Hindlimb muscle (tissue), 1 donor: ENCODE data around the gene KDM3A. TPM values are rescaled to one million over a fixed set of nuclear protein-coding genes. Genes with fewer than 3 reads are reported as not detected.
A peak's percentile ranks its signal among the peaks of the same experiment; 100 is the strongest.

ENCODE experiments used
- DNase-seq: peaks from one replicate; pipeline ENCODE4 v3.0.0-alpha.2; 2013
- polyA plus RNA-seq: library from polyadenylated mRNA; unstranded; fragments of 120-200 nt; gene quantifications from one replicate; pipeline ENCODE4 v1.2.1, GENCODE V29; 2013; ENCODE audit not compliant: insufficient read length

The KDM3A gene
- polyA plus RNA-seq, 1 donor: 62.1 TPM

DNA sequence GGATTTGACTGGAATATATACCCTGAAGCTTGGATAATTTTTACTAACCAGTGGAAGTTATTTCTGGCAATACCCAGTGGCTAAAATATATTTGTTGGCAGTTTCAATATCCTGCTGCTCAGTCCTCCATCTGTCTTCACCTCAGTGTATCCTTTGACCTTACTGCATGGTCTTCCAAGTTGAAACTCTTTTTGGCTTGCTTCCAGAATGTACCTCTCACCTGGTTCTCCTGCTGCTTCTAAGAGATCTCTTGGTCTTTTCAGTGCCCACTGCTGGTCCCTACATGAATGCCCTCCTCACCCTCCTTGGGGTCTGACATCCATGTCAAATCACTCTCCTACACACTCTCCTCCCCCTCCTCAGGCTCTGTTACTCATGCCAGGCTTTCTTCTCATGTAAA, 4.8 kb upstream of the KDM3A start:
- no peak for DNase-seq

DNA sequence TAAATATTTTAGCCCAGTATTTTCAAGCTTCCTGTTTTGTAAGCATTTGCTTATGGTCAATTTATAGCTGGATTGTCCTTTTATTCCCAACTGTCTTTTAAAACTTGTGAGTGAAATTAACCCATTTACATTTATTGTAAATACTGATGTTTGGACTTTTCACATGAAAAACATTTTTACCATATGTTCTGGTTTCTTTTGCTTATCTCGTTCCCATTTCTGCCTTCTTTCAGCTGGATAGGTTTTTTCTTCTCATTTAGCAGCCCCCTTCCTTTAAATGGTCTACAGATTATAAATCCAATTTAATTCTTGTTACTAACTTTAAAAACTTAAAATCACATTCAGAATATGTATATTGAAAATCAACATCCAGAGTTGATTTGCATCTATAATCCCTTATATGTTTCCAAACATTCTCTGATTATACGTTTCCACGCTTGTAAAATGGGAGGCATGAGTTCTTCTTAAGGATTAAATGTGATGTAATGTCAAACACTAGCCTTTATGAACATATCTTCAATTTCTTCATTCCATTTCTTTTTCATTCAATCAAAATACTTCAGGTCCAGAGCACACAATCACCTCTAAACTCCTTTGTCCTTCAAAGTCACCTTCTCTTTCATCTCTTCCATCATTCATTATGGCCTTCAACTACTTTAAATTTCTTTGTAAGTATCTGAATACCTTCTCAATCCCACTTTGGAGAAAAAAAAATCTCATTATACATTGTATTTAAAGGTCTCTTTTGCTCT, 1.1 kb upstream of the KDM3A start:
- peak; percentile 11 for DNase-seq

DNA sequence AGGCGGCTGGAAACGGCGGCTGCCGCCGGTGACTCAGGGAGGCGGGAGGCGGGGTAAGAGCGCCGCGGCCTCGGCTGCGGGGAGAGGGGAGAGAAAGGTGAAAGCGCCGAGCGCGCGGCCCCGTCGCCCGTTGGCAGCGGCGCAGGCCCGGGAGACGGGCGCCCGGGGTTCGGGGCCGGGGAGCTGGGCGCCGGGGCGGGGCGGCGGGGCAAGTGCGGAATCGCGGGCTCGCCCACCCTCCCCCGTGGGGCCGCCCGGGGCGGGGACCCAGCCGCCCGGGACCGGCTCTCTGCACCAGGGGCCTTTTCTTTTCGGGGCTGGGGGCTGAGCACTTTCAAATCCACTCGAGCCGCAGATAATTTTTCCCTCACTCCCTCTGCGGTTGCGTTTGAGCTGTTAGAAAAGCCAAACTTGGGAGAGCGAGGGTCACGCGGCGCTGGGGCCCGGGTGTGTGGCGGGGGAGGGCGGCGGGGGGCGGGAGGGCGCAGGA, 266 bp downstream of the KDM3A start:
- no peak for DNase-seq

DNA sequence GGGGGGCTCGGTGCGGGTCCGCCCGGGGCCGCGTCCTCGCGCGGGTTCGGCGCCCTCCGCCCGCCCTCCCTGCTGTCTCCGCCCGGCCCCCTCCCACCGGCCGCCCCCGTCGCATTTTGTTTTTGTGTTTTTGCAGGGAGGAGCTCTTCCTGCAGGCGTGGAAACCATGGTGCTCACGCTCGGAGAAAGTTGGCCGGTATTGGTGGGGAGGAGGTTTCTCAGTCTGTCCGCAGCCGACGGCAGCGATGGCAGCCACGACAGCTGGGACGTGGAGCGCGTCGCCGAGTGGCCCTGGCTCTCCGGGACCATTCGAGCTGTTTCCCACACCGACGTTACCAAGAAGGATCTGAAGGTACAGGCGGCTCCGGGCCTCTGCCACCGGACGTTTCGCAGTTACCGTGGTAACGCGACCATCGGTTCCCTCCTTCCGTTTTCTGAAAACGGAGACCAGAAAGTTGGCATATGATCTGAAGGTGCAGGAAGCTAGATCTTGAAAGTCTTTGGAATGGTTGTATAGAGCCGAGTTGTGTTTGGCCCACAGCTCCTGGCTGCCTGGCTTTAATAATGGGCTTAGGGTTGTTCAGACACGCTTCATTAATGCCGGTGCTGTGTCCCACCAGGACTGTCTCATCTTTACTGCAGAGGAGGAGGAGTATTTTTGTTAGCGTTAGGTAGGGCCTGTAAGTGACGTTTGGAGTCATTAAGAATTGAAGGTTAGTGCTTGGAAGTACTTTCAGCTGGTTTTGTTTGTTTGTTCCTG, 891 bp downstream of the KDM3A start:
- peak; percentile 79 for DNase-seq

DNA sequence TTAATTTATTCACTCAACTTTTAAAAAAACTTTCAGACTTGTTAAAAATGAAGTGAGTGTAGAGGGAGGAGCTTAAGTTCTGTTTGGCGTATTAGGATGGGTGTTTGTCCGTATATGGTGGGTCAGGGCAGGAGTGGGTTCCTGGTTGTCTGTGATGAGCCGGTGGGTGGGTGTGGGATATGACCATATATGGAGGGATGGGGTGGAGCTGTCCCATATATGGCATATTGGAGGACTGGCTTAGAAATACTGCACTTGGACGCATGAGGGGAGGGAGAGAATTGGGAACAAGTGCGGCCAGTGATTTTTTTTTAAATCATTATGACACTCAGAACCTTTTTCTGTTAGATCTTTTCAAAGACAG, 1.5 kb downstream of the KDM3A start:
- peak; percentile 85 for DNase-seq

DNA sequence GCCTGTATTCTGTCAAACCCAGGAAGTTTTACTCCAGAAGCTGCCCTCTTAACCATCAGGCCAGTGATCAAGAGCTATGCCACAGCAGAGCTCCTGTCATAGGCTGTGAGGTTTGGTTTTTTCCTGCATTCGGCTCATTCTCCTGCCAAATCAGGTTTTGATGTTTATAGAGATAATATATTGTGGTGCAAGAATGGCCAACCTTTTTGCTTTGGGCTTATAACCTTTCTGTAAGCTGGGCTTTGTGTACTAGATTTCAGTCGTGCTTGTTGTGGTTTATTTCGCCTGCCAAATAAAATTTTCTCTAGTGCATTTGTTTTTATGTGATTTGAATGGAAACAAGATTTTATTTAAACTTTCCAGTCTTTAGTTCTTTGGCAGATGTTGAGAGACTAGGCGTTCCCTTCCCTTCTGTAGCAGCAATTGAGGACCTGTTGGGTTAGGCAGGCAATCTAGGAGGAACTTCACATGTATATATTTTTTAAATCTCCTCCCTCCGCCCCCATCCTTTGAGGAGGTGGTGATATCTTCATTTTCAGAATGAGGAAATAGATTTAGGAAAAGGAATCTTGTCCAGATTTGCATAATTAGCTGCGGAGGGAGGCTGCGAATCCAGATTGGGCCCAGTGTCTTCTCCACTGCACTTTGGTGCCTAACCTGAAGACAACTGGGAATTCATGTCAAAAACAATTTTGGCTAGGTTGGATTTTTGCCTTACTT, 2.6 kb downstream of the KDM3A start:
- peak; percentile 12 for DNase-seq

DNA sequence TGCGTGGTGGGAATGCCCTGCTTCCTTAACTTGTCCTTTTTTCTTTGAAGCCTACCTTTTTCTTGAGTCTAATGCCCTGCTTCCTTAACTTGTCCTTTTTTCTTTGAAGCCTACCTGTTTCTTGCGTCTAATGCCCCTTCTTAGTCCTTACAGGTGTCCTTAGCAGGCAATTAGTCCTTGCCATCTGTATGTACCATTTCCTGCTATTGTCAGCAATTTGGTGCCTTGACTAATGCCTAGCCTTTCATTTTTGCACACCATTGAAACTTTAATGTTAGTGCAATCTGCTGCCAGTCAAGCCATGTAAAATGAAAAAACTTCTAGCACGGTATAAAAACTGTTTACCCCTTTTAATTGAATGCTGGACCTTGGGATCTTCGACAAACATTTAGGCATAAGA, 4.3 kb downstream of the KDM3A start:
- no peak for DNase-seq

DNA sequence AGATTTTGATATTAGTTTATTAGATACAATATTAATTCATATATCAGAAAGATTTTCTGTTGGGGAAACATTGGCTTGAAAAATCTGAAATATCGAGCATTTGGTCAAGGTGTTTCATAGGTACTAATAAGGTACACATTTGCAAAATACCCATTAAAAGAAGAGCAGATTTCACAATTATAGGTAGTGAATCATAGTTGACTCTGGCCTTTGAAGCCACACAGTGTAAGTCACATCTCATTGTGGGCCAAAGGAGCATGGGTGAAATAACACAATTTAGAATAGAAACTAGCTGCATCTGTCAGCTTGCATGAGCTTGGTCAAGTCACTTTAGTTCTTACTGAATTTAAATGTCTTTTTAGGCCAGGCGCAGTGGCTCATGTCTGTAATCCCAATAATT, 4.9 kb downstream of the KDM3A start:
- DNase-seq: no peak

DNA sequence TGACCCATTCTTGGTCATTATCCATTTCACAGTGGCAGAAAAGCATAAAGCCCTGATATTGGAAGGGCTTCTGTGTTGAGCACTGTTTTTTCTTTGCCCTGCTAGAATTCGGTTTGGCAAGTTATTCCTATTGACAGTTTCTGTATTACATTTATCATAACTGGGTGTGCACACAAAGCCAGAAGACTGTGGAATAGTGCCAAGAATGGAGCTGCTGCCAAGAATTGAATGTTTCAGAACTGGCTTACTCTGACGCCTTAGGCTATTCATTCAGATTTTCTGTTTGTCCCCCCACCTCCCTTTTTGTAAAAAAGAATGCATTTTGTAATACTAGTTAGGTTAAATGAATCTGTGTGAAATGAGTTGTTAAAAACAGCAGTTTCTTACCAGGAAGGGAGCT, 12.7 kb downstream of the KDM3A start:
- DNase-seq: peak; percentile 63

DNA sequence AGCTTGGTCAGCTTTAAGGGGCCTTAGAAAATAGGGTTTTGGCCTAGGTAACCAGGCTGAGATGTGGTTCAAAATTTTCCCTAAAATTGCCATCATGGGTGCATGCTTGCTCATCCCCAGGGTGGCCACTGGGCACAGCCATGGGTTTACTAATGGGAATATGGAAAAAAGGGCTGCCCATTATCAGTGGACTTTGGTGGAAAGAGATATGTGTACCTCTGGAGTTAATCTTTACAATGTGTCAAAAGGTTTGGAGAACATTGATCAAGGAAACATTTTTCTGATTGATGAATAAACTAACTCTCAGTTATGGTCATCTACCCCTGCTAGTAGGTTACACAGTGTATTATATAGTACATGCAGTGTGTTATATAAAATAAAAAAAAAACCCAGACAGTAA, 13.1 kb downstream of the KDM3A start:
- no peak for DNase-seq

DNA sequence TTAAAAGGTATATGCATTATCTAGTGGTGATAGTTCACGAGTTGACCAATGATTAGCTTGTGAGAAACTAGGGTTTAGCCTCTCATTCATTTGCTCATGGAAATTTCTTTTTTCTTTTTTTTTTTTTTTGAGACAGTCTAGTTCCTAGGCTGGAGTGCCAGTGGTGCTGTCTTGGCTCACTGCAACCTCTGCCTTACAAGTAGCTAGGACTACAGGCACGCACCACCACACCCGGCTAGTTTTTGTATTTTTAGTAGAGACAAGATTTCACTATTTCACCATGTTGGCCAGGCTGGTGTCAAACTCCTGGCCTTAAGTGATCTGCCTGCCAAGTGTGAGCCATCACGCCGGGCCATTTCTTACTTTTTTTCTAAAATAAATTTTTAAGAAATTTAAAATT, 14.0 kb downstream of the KDM3A start:
- DNase-seq: no peak

DNA sequence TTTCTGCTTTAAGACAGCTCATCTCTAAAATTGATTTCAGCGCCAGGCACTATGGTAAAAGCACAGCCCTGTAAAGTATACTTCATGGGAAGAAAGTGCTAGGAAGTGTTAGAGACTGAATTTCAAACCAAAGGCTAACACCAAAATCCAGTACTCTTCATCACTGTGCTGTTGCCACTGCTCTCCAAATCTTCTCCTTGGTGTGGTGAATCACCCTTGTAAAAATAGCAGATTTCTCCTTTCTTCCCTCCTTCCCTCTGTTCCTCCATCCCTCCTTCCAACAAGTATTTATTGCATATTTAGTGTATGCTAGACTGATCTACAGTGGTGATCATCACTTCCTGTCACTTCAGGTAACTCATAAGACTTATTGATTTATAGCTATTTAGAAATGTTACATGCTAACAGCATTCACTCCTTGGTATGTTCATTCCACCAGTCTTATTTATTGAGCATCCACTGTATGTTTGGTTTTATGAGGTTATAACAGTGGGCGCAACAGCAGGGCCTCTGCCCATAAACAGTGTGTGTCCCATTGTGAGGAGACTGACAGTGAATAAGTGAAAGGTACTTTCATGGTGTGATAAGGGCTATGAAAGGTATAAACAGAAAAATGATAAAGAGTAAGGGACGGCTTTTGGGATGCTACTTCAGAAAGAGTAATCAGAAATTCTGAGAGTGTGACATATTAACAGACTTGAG, 20.0 kb downstream of the KDM3A start:
- DNase-seq: no peak

DNA sequence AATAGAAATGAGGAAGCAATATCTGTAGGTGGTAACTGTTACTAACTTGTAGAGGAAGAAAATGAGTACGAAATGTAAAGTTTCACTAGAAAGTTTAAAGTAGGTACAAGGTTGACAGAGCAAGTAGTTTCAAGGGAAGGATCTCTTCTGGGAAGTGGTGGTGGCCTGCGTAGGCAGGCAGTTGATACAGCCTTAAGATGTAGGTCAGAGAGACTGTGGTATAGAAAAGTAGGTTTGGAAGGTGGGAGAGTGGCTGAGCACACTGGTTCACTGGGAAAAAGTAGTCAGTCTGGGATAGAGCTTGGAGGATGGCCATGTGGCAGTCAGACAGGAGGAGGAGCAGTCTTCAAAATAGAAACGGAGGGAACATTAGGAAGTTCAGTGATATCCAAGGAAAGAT, 23.5 kb downstream of the KDM3A start:
- peak; percentile 71 for DNase-seq

DNA sequence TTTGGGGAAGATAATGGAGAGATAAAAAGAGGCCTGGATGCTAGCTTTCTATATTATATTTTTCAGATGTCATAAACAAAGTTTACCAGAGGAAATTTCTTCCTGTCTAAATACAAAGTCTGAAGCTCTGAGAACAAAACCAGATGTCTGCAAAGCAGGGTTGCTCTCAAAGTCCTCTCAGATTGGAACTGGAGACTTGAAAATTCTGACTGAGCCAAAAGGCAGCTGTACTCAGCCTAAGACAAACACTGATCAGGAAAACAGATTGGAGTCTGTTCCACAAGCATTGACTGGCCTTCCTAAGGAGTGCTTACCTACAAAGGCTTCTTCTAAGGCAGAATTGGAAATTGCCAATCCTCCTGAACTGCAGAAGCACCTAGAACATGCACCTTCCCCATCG, 25.1 kb downstream of the KDM3A start:
- peak; percentile 33 for DNase-seq

DNA sequence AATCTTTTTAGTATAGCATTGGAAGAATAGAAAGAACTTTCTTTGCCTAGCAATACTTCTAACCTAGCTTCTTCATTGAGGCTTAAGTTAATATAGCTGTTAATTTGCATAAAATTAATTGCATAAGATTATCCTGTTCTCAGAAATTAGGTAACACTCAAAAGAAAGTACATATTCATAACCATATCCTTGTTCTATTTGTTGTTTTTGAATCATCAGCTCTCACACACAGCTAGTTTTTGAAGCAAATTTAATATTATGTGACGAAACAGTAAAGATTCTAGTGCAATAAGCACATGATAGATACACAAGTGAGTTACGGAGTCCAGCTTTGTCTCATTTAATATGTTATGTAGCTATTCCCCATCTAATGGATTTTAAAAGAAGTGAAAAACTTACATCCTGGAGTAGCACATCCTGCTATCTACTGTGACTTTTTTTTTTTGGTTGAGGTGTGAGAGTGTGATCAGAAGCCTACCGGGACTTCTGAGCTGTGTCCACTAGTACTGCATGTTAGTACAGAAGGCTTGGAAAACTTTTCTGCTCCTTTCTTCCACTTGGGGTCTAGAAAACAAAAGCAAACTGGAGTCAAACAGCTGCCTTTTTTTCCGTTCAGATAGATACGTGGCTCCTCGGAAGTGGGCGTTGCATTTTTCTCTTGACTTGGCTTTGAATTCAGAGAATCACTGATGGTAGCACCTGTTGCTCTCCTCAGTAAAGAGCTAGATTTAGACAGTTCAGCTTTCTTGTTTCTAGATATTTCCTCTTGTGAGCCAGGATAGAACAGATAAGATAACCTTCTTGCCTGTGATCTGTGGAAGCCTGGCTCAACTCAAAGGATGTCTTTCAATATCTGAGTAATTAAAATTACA, 27.2 kb downstream of the KDM3A start:
- no peak for DNase-seq

DNA sequence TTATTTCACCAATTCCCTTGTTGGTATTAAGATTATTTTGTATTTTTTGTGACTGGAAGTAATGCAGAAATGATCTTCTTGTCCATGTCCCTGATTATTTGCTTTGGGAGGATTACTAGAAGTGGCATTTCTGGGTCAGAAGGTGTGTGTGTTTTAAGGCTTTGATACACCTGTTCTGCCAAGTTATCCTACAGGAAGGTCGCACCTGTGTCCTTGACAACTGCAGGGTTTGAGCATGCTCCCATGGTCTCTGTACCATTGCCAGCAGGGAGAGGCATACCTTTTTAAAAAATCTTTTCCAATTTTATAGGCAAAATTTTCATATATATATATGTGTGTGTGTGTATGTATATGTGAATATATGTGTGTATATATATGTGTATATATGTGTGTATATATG, 29.7 kb downstream of the KDM3A start:
- no peak for DNase-seq

DNA sequence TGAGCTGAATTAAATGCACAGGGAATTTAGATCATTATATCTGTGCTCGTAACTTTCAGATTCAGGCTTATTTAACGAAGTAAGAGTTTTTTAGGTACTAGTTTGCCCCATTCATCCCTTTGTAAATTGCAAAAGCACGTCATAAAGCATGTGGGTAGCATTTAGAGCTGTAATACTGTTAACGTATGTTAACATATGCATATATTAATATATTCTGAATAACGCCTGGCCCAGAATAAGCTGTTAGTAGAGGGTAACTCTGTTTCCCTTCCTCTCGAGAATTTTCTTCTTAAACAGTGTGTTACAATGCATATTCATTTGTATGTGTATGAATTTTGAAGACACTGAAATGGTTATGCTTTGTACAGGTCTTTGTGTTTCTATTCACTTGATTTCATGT, 30.5 kb downstream of the KDM3A start:
- no peak for DNase-seq

DNA sequence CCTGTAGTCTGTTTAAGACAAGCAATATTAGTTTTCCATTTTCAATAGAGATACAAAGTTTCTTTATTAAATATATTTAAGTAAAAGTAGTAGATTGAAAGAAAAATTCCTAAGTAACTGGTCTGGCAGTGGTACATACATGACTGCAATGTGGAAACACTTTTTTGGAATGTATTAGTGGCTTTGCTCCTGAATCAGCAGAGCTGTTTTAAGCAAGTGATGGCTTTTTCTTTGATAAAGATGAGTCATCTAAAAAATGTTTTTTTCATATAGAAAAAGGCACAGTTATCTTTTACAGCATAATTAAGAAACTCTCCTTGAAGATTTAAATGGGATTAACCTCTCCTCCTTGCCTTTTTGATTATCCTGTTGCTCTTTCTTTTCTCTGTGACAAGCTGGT, 34.9 kb downstream of the KDM3A start:
- no peak for DNase-seq

DNA sequence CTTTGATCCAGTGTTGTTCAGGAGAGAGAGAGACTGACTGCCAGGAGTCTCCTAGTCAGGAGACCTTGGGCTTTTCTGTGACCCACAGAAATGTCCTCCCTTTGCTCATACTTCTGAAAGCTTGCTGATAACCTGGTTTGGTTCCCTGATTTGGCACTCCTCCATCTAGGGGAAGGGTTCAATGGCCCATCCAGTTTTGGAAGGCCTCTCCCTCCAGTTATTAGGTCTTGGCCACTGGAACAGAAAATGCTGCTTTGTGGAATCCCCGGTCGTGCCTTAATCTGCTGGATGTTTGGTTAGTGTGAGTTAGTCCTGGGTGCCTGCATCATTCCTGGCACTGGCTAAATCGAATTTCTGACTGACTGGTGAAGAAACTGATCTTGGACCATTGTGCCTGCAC, 35.7 kb downstream of the KDM3A start:
- DNase-seq: no peak

DNA sequence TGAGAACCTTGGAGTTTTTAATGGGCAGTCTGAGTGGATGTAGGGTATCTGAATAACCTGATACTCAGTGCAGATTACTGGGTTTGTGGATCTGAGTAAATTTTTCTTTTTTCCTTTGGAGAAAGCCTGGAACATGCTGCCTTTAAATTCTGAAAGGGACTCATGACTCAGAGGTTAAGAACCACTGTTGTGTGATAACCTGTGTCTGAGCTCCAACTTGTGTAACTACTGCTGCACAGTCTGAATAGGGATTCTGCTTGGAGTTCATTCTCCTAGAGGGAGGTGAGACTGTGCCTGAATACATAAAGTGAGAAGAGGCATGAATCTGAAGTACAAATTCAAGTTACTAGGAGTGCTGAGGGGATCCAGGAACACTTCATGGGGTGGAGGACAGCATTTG, 36.2 kb downstream of the KDM3A start:
- no peak for DNase-seq

DNA sequence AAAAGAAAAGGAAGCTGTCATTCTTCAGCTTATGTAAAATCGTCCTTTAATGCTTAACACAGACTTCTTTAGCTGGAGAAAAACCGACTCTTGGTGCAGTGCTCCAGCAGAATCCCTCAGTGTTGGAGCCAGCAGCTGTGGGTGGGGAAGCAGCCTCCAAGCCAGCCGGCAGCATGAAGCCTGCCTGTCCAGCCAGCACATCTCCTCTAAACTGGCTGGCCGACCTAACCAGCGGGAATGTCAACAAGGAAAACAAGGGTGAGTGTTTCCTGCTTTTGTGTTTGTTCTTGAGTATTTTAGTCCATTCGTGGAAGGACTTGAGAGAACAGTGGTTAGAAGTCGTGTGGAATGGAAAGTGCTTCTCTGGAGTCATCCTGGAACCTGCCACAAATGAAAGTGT, 38.9 kb downstream of the KDM3A start:
- peak; percentile 45 for DNase-seq

DNA sequence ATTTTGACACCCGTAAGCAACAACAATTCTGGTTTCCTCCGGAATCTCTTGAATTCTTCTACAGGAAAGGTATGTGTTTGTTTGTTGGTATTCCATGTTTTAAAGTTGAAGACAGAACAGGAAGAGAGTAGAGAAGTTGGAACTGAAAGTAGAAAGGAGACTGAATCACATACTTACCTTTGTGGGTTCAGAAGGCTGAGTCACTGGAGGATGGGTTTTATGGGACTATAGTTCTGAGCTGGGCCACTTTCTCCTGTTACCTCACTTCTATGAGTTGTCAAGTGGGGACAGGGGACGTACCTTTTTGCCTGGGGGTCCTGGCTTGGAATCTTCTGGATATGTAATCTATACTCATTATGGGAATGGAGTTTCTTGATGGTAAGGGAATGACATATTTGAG, 40.9 kb downstream of the KDM3A start:
- DNase-seq: no peak
